ENCODE measurements around the gene ZBP1.

DNA sequence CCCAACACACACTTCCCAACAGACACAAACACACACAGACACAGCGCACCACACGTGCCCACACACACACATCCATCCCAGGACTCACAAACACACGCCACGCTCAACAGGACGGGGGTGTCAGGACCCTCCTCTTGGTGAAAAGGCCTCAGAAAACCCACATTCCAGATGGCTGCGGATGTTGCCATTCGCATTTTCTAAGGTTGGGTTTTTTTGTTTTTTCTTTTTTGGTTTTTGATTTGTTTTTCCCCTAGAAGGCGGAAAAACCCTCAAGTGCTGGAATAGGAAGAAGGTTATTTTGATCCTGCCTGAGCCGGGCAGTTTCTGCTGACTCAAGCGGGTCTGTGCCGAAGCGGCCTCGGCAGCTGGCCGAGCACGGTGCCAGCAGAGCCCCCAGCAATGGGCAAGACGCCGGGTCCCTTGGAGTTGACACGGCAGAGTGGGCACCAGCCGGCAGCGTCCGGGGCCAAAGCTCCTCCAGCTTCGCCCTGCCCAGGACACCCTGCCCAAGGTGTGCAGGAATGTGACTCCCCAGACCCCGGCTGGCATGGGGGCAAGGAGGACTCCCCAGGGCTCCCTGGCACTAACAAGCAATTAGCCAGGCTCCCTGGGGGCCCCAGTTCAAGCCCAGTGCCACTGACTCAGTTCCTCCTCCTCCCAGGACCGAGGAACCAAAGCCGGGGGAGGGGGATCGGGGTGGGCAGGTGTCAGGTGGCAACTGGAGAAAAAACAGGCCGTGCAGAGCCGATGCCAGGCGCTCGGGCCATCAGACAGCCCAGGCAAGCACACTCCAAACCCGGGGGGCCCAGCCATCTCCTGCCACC, 40.9 kb upstream of the ZBP1 start:
- TF ChIP-seq, protein P1, sequence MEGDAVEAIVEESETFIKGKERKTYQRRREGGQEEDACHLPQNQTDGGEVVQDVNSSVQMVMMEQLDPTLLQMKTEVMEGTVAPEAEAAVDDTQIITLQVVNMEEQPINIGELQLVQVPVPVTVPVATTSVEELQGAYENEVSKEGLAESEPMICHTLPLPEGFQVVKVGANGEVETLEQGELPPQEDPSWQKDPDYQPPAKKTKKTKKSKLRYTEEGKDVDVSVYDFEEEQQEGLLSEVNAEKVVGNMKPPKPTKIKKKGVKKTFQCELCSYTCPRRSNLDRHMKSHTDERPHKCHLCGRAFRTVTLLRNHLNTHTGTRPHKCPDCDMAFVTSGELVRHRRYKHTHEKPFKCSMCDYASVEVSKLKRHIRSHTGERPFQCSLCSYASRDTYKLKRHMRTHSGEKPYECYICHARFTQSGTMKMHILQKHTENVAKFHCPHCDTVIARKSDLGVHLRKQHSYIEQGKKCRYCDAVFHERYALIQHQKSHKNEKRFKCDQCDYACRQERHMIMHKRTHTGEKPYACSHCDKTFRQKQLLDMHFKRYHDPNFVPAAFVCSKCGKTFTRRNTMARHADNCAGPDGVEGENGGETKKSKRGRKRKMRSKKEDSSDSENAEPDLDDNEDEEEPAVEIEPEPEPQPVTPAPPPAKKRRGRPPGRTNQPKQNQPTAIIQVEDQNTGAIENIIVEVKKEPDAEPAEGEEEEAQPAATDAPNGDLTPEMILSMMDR (IDR thresholded peaks at IDR 0.05), result no peak
- no peak for TF ChIP-seq POLR2AphosphoS5 (IDR thresholded peaks at IDR 0.05)
- TF ChIP-seq POLR2A (IDR thresholded peaks at IDR 0.05), result no peak
